Gastrocnemius medialis (tissue), 4 donors: ENCODE data around the gene SDS. TPM values are rescaled to one million over a fixed set of nuclear protein-coding genes. Genes with fewer than 3 reads are reported as not detected.

Experiments
- ATAC-seq, 2 donors: fragments of 150-250 bp; one replicate each; pipeline ENCODE4 v1.9.1; 2016
- DNase-seq, 2 donors: peaks; one replicate each; pipeline ENCODE4 v3.0.0-alpha.2; 2019
- H3K27ac ChIP-seq, 4 donors: fragments of 200-600 bp; sonication (generic); 1 replicate in 1 of 4; 2 replicates in 3 of 4; pipeline ENCODE4 v1.5.1; 2016 to 2018; ENCODE audit warnings: mild to moderate bottlenecking in 2 of 4, moderate library complexity in 1 of 4
- H3K27me3 ChIP-seq, 3 donors: fragments of 200-600 bp; sonication (generic) in 2 of 3; 1 replicate in 1 of 3; 2 replicates in 2 of 3; pipeline versions ENCODE4 v1.5.1 to v1.6.0; 2016 to 2019; ENCODE audit warnings: mild to moderate bottlenecking in 1 of 3, moderate library complexity in 1 of 3
- H3K36me3 ChIP-seq, 2 donors: fragments of 200-600 bp; sonication (generic) in 1 of 2; one replicate each; pipeline ENCODE4 v1.5.1; 2017 to 2018
- H3K4me1 ChIP-seq, 2 donors: fragments of 200-600 bp; sonication (generic) in 1 of 2; one replicate each; pipeline ENCODE4 v1.5.1; 2016 to 2017; ENCODE audit warnings: mild to moderate bottlenecking in 2 of 2
- H3K4me3 ChIP-seq, 4 donors: fragments of 200-600 bp; sonication (generic) in 3 of 4; 1 replicate in 1 of 4; 2 replicates in 3 of 4; pipeline ENCODE4 v1.5.1; 2016 to 2019; ENCODE audit warnings: mild to moderate bottlenecking in 2 of 4
- H3K9me3 ChIP-seq, 3 donors: fragments of 200-600 bp; sonication (generic) in 2 of 3; 1 replicate in 1 of 3; 2 replicates in 2 of 3; pipeline ENCODE4 v1.5.1; 2016 to 2019
- CTCF ChIP-seq, 5 experiments: fragments of 450-650 bp in 3 of 5; fragments of 200-600 bp in 2 of 5; sonication (generic) in 2 of 5; IDR thresholded peaks in 4 of 5; conservative IDR thresholded peaks in 1 of 5; 1 replicate in 4 of 5; 2 replicates in 1 of 5; pipeline ENCODE4 v1.5.1; 2016 to 2019; ENCODE audit warnings: antibody characterized with exemption in 5 of 5, mild to moderate bottlenecking in 3 of 5, moderate library complexity in 3 of 5
- POLR2A ChIP-seq, 2 donors: fragments of 450-650 bp; IDR thresholded peaks; one replicate each; pipeline ENCODE4 v1.6.1; 2017; ENCODE audit warnings: antibody characterized with exemption in 2 of 2, mild to moderate bottlenecking in 2 of 2, moderate library complexity in 2 of 2
- in situ Hi-C, 4 donors: fragments of 200-750 bp; cut with MboI; loops; one replicate each; pipeline versions ENCODE4 v1.15.0 to v1.8.0; 2017; ENCODE audit warnings: low sequenced_read_pairs in 4 of 4
- intact Hi-C: fragments of 100-400 bp; cut with DNase I; formaldehyde crosslinking; loops from one replicate; pipeline ENCODE4 v1.15.1; 2023; ENCODE audit warnings: low total_unique reads
- total RNA-seq, 4 donors: library from RNA; depleted of rRNA; stranded (reverse); fragments of >200 nt; gene quantifications; one replicate each; pipeline versions ENCODE4 v1.1.0 to v1.2.3, GENCODE V29; 2016

The SDS gene
- total RNA-seq, 4 donors from 2014 or later = 0.34 to 2.4 (median 0.86) TPM

- H3K36me3 ChIP-seq = no peaks in the 10 kb centered on the region
- intact Hi-C loops = no loop called here
- no peak for DNase-seq
- H3K4me3 ChIP-seq = no peak overlapping the region
- H3K27ac ChIP-seq = no peak overlapping the region
- ATAC-seq = no peak
- no peaks in the 10 kb centered on the region for H3K9me3 ChIP-seq
- in situ Hi-C loops = loop anchor here in 1 of 4 donors (10.0 kb wide), 1 partner anchor 106 kb away; no protein-coding TSS in a partner anchor
- peaks cover 0 to 8% of the 10 kb centered on the region in 2 donors for H3K4me1 ChIP-seq
- H3K27me3 ChIP-seq = no peaks in the 10 kb centered on the region
- TF ChIP-seq POLR2A (IDR thresholded peaks at IDR 0.05) = no peak
Observed at GRCh38 chr12:113420996-113421595, 17.4 kb upstream of the SDS start.

- H3K4me3 ChIP-seq = no peak overlapping the region
- H3K36me3 ChIP-seq = no peaks in the 10 kb centered on the region
- intact Hi-C loops (no loop called here), in situ Hi-C loops (no loop called here)
- no peaks in the 10 kb centered on the region for H3K27me3 ChIP-seq
- ATAC-seq (no peak), DNase-seq (peak in 1 of 2 donors; percentile 23)
- H3K27ac ChIP-seq = no peak overlapping the region
- no peaks in the 10 kb centered on the region for H3K9me3 ChIP-seq
- peaks cover 0 to 8% of the 10 kb centered on the region in 2 donors for H3K4me1 ChIP-seq
- TF ChIP-seq POLR2A (IDR thresholded peaks at IDR 0.05) (no peak), CTCF (IDR thresholded peaks at IDR 0.05 in 4 of 5, conservative IDR thresholded peaks at IDR 0.05 in 1 of 5) (no peak)
Observed at GRCh38 chr12:113418213-113418879, 14.7 kb upstream of the SDS start.

- Histone ChIP-seq H3K27ac (no peak overlapping the region), H3K4me1 (no peaks in the 10 kb centered on the region), H3K4me3 (no peak overlapping the region), H3K27me3 (no peaks in the 10 kb centered on the region), H3K9me3 (no peaks in the 10 kb centered on the region), H3K36me3 (no peaks in the 10 kb centered on the region)
- DNase-seq (no peak), ATAC-seq (peak in 1 of 2 donors; percentile 12)
- no peak for TF ChIP-seq CTCF (IDR thresholded peaks at IDR 0.05 in 4 of 5, conservative IDR thresholded peaks at IDR 0.05 in 1 of 5)
- TF ChIP-seq POLR2A (IDR thresholded peaks at IDR 0.05) = no peak
- in situ Hi-C loops (no loop called here), intact Hi-C loops (no loop called here)
Observed at GRCh38 chr12:113416091-113416754, 12.5 kb upstream of the SDS start.

GRCh38 chr12:113414519-113415038 lies 10.9 kb upstream of the SDS start:
- intact Hi-C loops (no loop called here), in situ Hi-C loops (no loop called here)
- TF ChIP-seq CTCF (IDR thresholded peaks at IDR 0.05 in 4 of 5, conservative IDR thresholded peaks at IDR 0.05 in 1 of 5) (no peak), POLR2A (IDR thresholded peaks at IDR 0.05) (no peak)
- no peaks in the 10 kb centered on the region for H3K36me3 ChIP-seq
- ATAC-seq = no peak
- H3K27me3 ChIP-seq = no peaks in the 10 kb centered on the region
- no peak for DNase-seq
- no peak overlapping the region for H3K4me3 ChIP-seq
- H3K4me1 ChIP-seq = no peaks in the 10 kb centered on the region
- H3K27ac ChIP-seq = no peak overlapping the region
- no peaks in the 10 kb centered on the region for H3K9me3 ChIP-seq

GRCh38 chr12:113413488-113413939 lies 9.8 kb upstream of the SDS start:
- H3K4me1 ChIP-seq = no peaks in the 10 kb centered on the region
- H3K4me3 ChIP-seq = no peak overlapping the region
- intact Hi-C loops = no loop called here
- DNase-seq = peak in 1 of 2 donors; percentile 30
- no peaks in the 10 kb centered on the region for H3K27me3 ChIP-seq
- H3K9me3 ChIP-seq = no peaks in the 10 kb centered on the region
- in situ Hi-C loops = no loop called here
- H3K36me3 ChIP-seq = no peaks in the 10 kb centered on the region
- no peak overlapping the region for H3K27ac ChIP-seq
- peak in 1 of 2 donors; percentile 33 for ATAC-seq
- no peak for TF ChIP-seq CTCF (IDR thresholded peaks at IDR 0.05 in 4 of 5, conservative IDR thresholded peaks at IDR 0.05 in 1 of 5)
